Smooth muscle cell (in vitro differentiated cells): ENCODE results near the gene KLHL3. TPM values are rescaled to one million over a fixed set of nuclear protein-coding genes. Genes with fewer than 3 reads are reported as not detected.
A peak's percentile ranks its signal among the peaks of the same experiment; 100 is the strongest.

ENCODE experiments used
- DNase-seq: peaks from one replicate; lab custom pipeline; 2025; ENCODE audit not compliant: unreplicated experiment; lab: John Stamatoyannopoulos, UW
- H2AFZ ChIP-seq: fragments of 200-600 bp; sonication (generic); 2 replicates; pipeline ENCODE4 v1.6.0; 2016; ENCODE audit warnings: antibody characterized with exemption, low read depth, mild to moderate bottlenecking
- H3F3A ChIP-seq: fragments of 200-600 bp; sonication (generic); 2 replicates; pipeline ENCODE4 v1.6.0; 2017; ENCODE audit warnings: antibody characterized with exemption, low read depth
- H3K27ac ChIP-seq: fragments of 200-600 bp; sonication (generic); 2 replicates; pipeline ENCODE4 v1.5.1; 2016; ENCODE audit warnings: low read depth, mild to moderate bottlenecking
- H3K27me3 ChIP-seq: fragments of 200-600 bp; sonication (generic); 2 replicates; pipeline ENCODE4 v1.6.1; 2016; ENCODE audit warnings: low read depth, mild to moderate bottlenecking
- H3K36me3 ChIP-seq: fragments of 200-600 bp; sonication (generic); 2 replicates; pipeline ENCODE4 v1.5.1; 2016; ENCODE audit warnings: low read depth
- H3K4me1 ChIP-seq: fragments of 200-600 bp; sonication (generic); 2 replicates; pipeline ENCODE4 v1.5.1; 2016; ENCODE audit warnings: low read depth
- H3K4me2 ChIP-seq: fragments of 200-600 bp; sonication (generic); 2 replicates; pipeline ENCODE4 v1.6.0; 2016; ENCODE audit warnings: mild to moderate bottlenecking
- H3K4me3 ChIP-seq: fragments of 200-600 bp; sonication (generic); 2 replicates; pipeline ENCODE4 v1.5.1; 2016; ENCODE audit warnings: mild to moderate bottlenecking
- H3K79me2 ChIP-seq: fragments of 200-600 bp; sonication (generic); 2 replicates; pipeline ENCODE4 v1.6.0; 2016; ENCODE audit warnings: low read depth, mild to moderate bottlenecking
- H3K9ac ChIP-seq: fragments of 200-600 bp; sonication (generic); 2 replicates; pipeline ENCODE4 v1.6.0; 2016; ENCODE audit warnings: low read depth
- H3K9me3 ChIP-seq: fragments of 200-600 bp; sonication (generic); replicated peaks from 2 replicates; pipeline ENCODE4 v1.5.1; 2016; ENCODE audit warnings: low read depth
- H4K20me1 ChIP-seq: fragments of 200-600 bp; sonication (generic); 2 replicates; pipeline ENCODE4 v1.6.0; 2016; ENCODE audit warnings: low read depth
- WGBS: methylation state at CpG from one replicate; pipeline ENCODE4 v1.1.7; 2016; ENCODE audit warnings: low lambda C conversion rate; 5-methylcytosine and 5-hydroxymethylcytosine counted together
- polyA plus RNA-seq: library from polyadenylated mRNA; unstranded; fragments of >200 nt; fragmentation: Nextera tagmentation; extraction: Ambion mirVana; gene quantifications from 2 replicates; pipeline ENCODE4 v1.2.1, GENCODE V29; 2016
- total RNA-seq: library from RNA; depleted of rRNA; stranded (reverse); fragments of >200 nt; gene quantifications from 2 replicates; pipeline ENCODE4 v1.2.3, GENCODE V29; 2014
- TF ChIP-seq, protein P1 (sequence below): fragments of 200-600 bp; sonication (generic); IDR thresholded peaks from 2 replicates; pipeline ENCODE4 v1.5.1; 2017; ENCODE audit warnings: borderline replicate concordance, mild to moderate bottlenecking, antibody characterized with exemption; ENCODE audit not compliant: insufficient read depth, poor library complexity, severe bottlenecking

The KLHL3 gene, protein sequence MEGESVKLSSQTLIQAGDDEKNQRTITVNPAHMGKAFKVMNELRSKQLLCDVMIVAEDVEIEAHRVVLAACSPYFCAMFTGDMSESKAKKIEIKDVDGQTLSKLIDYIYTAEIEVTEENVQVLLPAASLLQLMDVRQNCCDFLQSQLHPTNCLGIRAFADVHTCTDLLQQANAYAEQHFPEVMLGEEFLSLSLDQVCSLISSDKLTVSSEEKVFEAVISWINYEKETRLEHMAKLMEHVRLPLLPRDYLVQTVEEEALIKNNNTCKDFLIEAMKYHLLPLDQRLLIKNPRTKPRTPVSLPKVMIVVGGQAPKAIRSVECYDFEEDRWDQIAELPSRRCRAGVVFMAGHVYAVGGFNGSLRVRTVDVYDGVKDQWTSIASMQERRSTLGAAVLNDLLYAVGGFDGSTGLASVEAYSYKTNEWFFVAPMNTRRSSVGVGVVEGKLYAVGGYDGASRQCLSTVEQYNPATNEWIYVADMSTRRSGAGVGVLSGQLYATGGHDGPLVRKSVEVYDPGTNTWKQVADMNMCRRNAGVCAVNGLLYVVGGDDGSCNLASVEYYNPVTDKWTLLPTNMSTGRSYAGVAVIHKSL
- total RNA-seq (3.5 and 9.1 TPM in 2 replicates), polyA plus RNA-seq (2.3 and 3.6 TPM in 2 replicates)

DNA sequence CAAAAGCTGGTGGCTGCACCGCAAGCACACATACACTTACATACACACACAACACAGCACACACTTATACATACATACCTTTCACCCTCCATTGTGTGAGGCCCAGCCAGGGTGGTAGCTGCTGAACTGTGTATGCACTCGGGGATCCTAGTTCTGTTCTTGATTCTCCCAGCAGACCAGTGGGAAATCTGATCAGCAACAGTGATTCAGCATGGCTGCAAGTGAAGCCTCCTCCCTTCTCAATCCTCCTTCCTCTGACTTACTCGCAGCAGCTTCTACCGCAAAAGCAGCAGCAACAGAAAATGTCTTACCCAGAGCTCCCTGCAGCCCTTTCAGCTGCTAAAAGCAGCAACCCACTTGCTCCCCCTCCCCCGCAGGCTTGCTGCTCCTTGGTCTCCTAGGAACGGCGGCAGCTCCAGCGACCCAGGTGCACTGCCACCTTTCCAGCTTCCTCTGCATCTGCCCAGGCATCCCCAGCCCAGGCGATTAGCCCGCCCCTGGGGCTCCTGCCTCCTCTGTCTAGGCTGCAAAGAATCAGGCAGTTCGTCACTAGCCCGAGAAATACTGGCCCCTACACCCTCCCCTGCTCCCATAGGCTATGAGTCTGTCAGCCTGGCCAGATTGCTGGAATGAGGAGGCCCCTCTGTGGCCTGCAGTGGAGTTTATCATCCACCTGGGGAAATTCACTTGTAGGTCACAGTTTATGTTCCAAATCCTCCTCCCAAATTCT, at the start of gene KLHL3:
Gene KLHL3, minus strand, starts transcription at position 535 of the 730 bp plus-strand sequence. Its CDS starts 443 bp downstream, at position 92.
- peaks cover 17% of the 10 kb centered on the region for H3F3A ChIP-seq
- peak within 1 kb of the TSS; percentile 52 for H3K4me3 ChIP-seq
- peaks cover 21% of the 10 kb centered on the region for H3K4me1 ChIP-seq
- H3K9ac ChIP-seq: peak within 1 kb of the TSS; percentile 31
- H2AFZ ChIP-seq: peak within 1 kb of the TSS; percentile 85
- no peaks in the 10 kb centered on the region for H3K27me3 ChIP-seq
- TF ChIP-seq, protein P1, sequence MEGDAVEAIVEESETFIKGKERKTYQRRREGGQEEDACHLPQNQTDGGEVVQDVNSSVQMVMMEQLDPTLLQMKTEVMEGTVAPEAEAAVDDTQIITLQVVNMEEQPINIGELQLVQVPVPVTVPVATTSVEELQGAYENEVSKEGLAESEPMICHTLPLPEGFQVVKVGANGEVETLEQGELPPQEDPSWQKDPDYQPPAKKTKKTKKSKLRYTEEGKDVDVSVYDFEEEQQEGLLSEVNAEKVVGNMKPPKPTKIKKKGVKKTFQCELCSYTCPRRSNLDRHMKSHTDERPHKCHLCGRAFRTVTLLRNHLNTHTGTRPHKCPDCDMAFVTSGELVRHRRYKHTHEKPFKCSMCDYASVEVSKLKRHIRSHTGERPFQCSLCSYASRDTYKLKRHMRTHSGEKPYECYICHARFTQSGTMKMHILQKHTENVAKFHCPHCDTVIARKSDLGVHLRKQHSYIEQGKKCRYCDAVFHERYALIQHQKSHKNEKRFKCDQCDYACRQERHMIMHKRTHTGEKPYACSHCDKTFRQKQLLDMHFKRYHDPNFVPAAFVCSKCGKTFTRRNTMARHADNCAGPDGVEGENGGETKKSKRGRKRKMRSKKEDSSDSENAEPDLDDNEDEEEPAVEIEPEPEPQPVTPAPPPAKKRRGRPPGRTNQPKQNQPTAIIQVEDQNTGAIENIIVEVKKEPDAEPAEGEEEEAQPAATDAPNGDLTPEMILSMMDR: no peak
- H3K27ac ChIP-seq: peak within 1 kb of the TSS; percentile 80
- H4K20me1 ChIP-seq: no peaks in the 10 kb centered on the region
- H3K36me3 ChIP-seq: no peaks in the 10 kb centered on the region
- no peaks in the 10 kb centered on the region for H3K9me3 ChIP-seq
- H3K4me2 ChIP-seq: peak within 1 kb of the TSS; percentile 90
- DNase-seq: no peak
- WGBS: 2% methylated on average over 11 of the region's 12 CpGs
- H3K79me2 ChIP-seq: no peaks in the 10 kb centered on the region

GRCh38 chr5:137782984-137783536, 47.2 kb upstream of the KLHL3 start:
- H3K9ac ChIP-seq: no peak overlapping the region
- H3K27ac ChIP-seq: no peak overlapping the region
- H3K36me3 ChIP-seq: no peaks in the 10 kb centered on the region
- no peak overlapping the region for H2AFZ ChIP-seq
- no peaks in the 10 kb centered on the region for H3K79me2 ChIP-seq
- peaks cover 10% of the 10 kb centered on the region for H3K27me3 ChIP-seq
- 92% methylated on average over 4 of the region's 4 CpGs for WGBS
- H3K4me1 ChIP-seq: no peaks in the 10 kb centered on the region
- no peak for DNase-seq
- H3K4me2 ChIP-seq: no peak overlapping the region
- H4K20me1 ChIP-seq: no peaks in the 10 kb centered on the region
- TF ChIP-seq, protein P1: no peak
- H3K9me3 ChIP-seq: no peaks in the 10 kb centered on the region
- no peaks in the 10 kb centered on the region for H3F3A ChIP-seq
- H3K4me3 ChIP-seq: no peak overlapping the region

GRCh38 chr5:137782055-137782454, 46.2 kb upstream of the KLHL3 start:
- WGBS: 89% methylated on average over 2 of the region's 2 CpGs
- DNase-seq: no peak
- TF ChIP-seq, protein P1: no peak
- Histone ChIP-seq H3K27ac (no peak overlapping the region), H3K36me3 (no peaks in the 10 kb centered on the region), H2AFZ (no peak overlapping the region), H3K4me1 (no peaks in the 10 kb centered on the region), H3K79me2 (no peaks in the 10 kb centered on the region), H4K20me1 (no peaks in the 10 kb centered on the region), H3K4me3 (no peak overlapping the region), H3K9me3 (no peaks in the 10 kb centered on the region), H3F3A (no peaks in the 10 kb centered on the region), H3K9ac (no peak overlapping the region), H3K4me2 (no peak overlapping the region), H3K27me3 (peaks cover 10% of the 10 kb centered on the region)
